ENCODE measurements around the gene GPHN.
"Not testable (repeated sequence)": the region's sequence is repeated elsewhere in the genome, so short reads cannot be mapped to it uniquely, and the experiment has no call there.

GPHN gene

GRCh38 chr14:66502836-66503235 is 5.1 kb upstream of the GPHN start:
- not testable (repeated sequence) for DNase-seq

GRCh38 chr14:66503532-66503931 is 4.4 kb upstream of the GPHN start:
- no peak for DNase-seq

DNA sequence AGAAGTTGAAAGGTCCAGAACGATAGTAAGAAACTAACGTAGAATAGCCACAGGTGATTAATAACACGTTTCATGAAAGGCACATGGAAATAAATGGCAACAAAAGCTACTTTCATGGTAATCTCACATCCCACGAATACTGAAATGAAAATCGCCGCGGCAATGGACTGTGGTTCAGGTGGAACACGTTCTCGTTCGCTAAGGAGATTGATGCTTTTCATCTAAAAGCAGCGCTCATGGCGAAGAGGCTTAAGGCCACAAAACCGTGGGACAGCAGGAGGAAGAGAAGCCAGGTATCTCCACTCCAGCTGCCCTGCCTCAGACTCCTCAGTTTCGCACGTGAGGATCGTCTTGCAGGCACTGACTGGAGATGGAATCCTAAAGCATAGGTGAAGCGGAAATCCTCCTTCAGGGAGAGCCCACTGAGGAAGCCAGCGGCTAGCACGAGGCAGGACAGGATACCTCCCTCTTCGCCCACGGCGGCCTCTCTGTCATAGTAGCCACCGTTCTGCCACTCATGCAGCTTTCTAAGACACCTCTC is 696 bp upstream of the GPHN start:
- peak in 1 of 5 experiments; percentile 13 for DNase-seq

DNA sequence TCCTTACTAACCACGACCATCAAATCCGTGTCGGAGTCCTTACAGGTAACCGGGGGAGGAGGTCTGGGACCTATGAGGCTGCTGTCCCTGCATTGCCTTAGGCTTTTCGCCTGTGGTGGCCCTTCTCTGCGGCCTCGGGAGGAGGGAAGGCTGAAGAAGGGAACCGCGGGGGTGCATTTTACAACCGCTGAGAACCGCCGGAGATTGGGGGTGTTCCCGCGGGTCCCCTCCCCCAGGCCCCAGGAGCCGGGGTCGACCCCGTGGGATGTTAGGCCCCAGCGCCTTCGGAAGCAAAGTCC is 549 bp downstream of the GPHN start:
- no peak for DNase-seq

- DNase-seq, result peak; percentile 16 to 54 (median 26)
Observed at GRCh38 chr14:66508846-66509621, 1.1 kb downstream of the GPHN start.

DNA sequence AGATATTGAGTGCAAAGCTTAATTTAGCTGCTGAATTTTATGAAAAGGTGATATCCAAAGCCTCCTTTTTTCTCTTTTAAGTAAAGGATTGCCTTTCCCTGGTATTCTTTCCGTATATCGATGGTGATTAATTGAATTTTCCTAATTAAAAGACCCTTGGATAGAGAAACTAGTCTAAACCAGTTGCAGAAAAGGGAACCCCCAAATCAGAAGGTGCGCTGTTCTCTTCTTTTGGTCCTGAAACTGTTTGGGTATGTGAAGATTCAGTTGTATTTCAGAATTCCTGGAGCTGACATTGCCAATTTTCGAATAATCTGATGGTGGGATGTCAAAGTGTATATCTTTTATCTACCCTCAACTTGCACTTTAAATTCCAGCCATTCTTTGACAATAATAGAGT is 1.9 kb downstream of the GPHN start:
- no peak for DNase-seq

DNA sequence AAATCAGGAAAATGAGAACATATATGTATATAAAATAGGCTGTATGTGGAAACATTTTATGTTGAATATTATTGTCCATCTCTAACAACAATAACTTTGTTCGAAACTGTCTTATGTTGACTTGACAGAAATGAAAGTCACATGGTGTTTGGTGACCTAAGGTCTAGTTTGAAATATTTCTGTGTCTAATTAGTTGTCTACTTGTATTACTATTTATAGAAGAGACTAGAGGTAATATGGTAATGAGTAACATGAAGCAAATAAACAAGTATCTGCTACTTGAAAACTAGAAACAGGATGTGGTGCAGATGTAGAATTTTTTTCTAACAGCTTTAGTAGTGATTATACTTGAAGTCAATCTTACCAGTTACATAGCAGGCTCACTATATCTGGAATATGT is 3.9 kb downstream of the GPHN start:
- DNase-seq, result peak in 1 of 5 experiments; percentile 77

DNA sequence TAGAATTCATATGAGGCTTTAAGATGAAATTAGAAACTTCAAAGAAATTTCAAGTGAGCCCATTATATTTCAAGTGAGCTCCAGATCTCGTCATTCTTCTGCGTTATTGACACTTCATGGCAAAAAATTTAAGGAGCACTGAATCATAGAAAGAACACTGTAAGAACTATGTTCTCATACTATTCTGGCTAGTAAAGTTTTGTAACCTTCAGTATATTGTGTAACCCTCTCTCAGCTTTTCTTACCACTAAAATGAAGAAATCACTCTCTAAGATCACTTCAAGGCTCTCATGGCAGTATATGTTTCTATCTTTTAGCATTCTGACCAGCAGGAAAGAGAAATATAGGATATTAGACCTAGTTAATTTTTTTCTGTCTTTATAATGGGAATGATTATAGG is 6.3 kb downstream of the GPHN start:
- no peak for DNase-seq

DNA sequence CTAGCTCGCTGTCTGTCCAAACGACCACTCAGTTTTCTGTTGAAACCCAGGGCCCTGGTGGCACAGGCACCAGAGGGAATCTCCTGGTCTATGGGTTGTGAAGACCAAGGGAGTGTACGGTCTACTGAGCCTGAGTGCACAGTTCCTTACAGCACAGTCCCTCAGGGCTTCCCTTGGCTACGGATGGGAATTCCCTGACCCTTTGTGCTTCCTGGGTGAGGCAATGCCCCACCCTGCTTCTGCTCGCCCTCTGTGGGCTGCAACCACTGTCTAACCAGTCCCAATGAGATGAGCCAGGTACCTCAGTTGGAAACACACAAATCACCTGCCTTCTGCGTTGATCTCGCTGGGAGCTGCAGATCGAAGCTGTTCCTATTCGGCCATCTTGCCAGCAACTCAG is 22.6 kb downstream of the GPHN start:
- no peak for DNase-seq

DNA sequence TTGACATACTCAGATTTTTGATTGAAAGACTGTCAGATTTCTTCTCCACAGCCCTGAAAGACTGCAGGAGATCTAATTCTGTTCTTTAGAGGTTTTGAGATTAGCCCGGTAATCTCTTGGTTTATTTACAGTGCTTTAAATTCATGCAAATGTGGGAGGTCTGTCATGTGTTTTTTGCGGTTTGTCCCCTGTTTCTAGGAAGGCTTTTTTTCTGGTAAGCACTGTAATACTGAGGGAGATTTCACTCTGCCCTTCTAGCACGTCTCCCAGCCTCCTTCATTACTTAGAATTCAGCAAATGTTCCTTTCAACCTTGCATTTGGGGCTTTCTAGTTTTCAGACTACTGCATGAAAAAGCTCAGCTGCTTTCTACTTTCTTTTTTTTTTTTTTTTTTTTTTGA is 31.1 kb downstream of the GPHN start:
- peak in 1 of 5 experiments; percentile 58 for DNase-seq

GRCh38 chr14:66540038-66540437 is 32.1 kb downstream of the GPHN start:
- DNase-seq, result no peak

DNA sequence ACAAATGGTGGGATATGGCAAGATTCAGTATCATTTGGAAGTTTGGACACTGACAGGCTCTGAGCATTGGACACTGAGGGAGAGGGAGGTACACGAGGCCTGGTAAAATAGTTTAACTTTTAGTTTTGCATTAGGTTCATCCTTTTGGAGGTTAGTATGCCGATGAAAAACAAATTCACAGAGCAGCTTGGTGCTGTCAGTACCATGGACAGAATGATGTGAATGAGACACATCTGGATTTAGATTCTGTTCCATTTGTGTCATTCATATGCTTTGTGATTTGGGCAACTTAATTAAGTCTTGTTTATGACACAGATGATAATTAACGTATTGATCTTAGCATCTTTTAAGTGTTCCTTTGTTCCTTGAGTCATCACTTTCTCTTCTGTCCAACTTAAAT is 33.7 kb downstream of the GPHN start:
- DNase-seq, result no peak

- DNase-seq, result no peak
Observed at GRCh38 chr14:66543996-66544395, 36.0 kb downstream of the GPHN start.

GRCh38 chr14:66545191-66545590 is 37.2 kb downstream of the GPHN start:
- DNase-seq, result not testable (repeated sequence)

- DNase-seq, result not testable (repeated sequence)
Observed at GRCh38 chr14:66545751-66546150, 37.8 kb downstream of the GPHN start.

GRCh38 chr14:66563731-66564130 is 55.8 kb downstream of the GPHN start:
- no peak for DNase-seq

DNA sequence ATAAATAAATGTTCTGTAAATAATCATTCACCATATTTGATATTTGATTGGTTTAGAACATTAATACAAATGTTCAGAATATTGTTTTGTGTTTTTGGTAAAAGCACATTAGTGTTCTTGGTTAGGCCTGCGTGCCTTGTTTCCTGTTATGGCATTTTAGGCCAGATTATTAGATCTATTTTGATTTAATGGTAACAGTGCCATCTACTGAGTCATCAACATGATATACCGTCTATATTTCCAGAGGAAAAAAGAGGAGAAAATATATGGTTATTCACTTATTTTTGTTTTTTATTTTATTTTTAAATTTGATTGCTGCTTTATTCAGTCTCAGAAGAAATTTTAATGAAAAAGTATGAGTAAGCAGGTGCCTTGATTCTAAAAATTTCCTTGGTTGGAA is 60.3 kb downstream of the GPHN start:
- DNase-seq, result no peak

GRCh38 chr14:66572826-66573225 is 64.9 kb downstream of the GPHN start:
- no peak for DNase-seq

DNA sequence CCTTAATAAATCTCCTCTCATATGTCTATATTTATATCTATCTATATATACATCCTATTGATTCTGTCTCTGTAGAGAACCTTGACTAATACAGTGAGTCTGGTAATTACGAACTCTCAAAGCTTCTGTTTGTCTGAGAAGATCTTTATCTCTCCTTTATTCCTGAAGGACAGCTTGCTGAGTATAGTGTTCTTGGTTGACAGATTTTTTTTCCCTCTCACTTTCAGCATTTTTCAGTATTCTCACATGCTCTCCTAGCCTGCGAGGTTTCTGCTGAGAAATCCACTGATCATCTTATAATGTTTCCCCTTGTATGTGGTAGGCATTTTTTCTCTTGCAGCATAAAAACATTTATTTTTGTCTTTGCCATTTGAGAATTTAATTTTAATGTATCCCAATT is 67.1 kb downstream of the GPHN start:
- no peak for DNase-seq

- no peak for DNase-seq
Observed at GRCh38 chr14:66575939-66576338, 68.0 kb downstream of the GPHN start.

GRCh38 chr14:66587753-66588152 is 79.8 kb downstream of the GPHN start:
- DNase-seq, result not testable (repeated sequence)

GRCh38 chr14:66595394-66595793 is 87.4 kb downstream of the GPHN start:
- DNase-seq, result no peak

DNA sequence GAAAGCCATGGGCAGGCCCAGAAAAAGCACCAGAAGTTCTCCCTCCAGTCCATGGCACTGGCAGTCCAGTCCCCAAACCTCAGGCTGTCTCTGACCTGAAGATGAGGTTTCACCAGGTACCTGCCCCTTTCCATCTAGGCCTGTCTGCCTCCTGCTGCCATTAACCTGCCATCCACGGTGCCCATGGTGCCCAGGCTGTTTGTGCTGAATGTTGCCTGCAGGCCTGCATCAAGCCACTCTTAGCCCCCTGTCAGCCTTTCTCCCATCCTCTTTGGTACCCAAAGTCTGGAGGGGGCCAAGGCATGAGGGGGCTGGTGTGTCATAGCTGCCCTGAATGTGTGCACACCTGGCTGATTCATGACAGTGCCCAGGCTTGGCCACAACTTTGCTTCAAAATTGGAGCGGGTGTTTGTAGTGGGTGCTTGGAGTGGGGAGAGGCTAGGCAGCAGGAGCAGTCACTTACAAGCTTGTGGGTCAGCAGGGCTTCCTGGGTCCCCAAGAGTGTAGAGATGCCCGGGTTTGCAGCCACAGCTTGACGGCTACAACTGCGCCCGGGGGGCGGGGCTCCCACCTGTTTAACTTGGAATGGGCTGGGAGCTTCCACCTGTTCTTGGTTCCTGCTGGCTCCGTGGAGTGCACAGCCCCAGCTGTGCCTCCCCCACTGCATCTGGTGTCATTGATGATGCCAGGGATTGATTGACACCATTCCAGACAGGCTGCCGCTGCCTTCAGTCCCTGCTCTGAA is 88.5 kb downstream of the GPHN start:
- no peak for DNase-seq

DNA sequence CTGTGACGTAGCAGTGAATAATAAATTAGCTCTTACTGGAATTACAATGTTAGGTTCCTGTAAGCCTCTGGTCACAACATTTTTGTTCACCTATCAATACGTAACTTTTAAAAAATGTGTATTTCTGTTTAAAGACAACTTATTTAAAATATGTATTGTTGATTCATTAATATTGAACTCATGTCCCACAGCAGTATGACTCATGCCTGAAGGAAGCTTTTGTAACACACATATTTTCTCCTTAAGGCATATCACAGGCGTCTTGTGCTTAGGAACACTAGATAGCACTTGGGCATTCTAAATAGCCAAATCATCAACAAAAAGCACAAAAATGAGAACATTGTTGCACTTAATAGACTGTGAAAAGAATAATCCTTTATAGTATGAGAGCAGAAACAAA is 92.5 kb downstream of the GPHN start:
- DNase-seq, result no peak
